Iris pigment epithelial cell (primary cell): Measurements from ENCODE around the gene XYLT1.
"Not testable (repeated sequence)": the region's sequence is repeated elsewhere in the genome, so short reads cannot be mapped to it uniquely, and the experiment has no call there.

ENCODE experiments used
- DNase-seq: peaks from one replicate; pipeline ENCODE4 v3.0.0-alpha.2; 2011; ENCODE audit warnings: low read depth

The XYLT1 gene

GRCh38 chr16:17307504-17307903 lies 163.3 kb downstream of the XYLT1 start:
- DNase-seq, result no peak

GRCh38 chr16:17306745-17307144 lies 164.0 kb downstream of the XYLT1 start:
- DNase-seq, result no peak

GRCh38 chr16:17306211-17306610 lies 164.5 kb downstream of the XYLT1 start:
- not testable (repeated sequence) for DNase-seq

- no peak for DNase-seq
These were observed 165.1 kb downstream of the XYLT1 start for GRCh38 chr16:17305694-17306093.

GRCh38 chr16:17304491-17305119 lies 166.2 kb downstream of the XYLT1 start:
- DNase-seq, result no peak

GRCh38 chr16:17304106-17304490 lies 166.7 kb downstream of the XYLT1 start:
- no peak for DNase-seq

- DNase-seq, result no peak
These were observed 167.7 kb downstream of the XYLT1 start for GRCh38 chr16:17303101-17303500.

GRCh38 chr16:17302620-17303019 lies 168.1 kb downstream of the XYLT1 start:
- DNase-seq, result no peak

- no peak for DNase-seq
These were observed 168.5 kb downstream of the XYLT1 start for GRCh38 chr16:17302214-17302613.

- no peak for DNase-seq
These were observed 169.1 kb downstream of the XYLT1 start for GRCh38 chr16:17301593-17302135.

- DNase-seq, result no peak
These were observed 169.6 kb downstream of the XYLT1 start for GRCh38 chr16:17301184-17301583.

- DNase-seq, result no peak
These were observed 171.0 kb downstream of the XYLT1 start for GRCh38 chr16:17299790-17300189.

GRCh38 chr16:17298238-17298637 lies 172.5 kb downstream of the XYLT1 start:
- DNase-seq, result no peak

GRCh38 chr16:17296431-17296830 lies 174.3 kb downstream of the XYLT1 start:
- DNase-seq, result no peak

- no peak for DNase-seq
These were observed 174.8 kb downstream of the XYLT1 start for GRCh38 chr16:17295948-17296347.

- no peak for DNase-seq
These were observed 175.9 kb downstream of the XYLT1 start for GRCh38 chr16:17294856-17295255.

GRCh38 chr16:17293813-17294558 lies 176.8 kb downstream of the XYLT1 start:
- DNase-seq, result no peak

GRCh38 chr16:17291289-17291688 lies 179.5 kb downstream of the XYLT1 start:
- no peak for DNase-seq

GRCh38 chr16:17289674-17290635 lies 180.8 kb downstream of the XYLT1 start:
- no peak for DNase-seq

GRCh38 chr16:17289050-17289449 lies 181.7 kb downstream of the XYLT1 start:
- DNase-seq, result no peak

GRCh38 chr16:17287166-17287800 lies 183.5 kb downstream of the XYLT1 start:
- DNase-seq, result no peak

GRCh38 chr16:17286443-17286842 lies 184.3 kb downstream of the XYLT1 start:
- no peak for DNase-seq
